Measurements from ENCODE around the gene RGS7BP. TPM values are rescaled to one million over a fixed set of nuclear protein-coding genes. Genes with fewer than 3 reads are reported as not detected.
A peak's percentile ranks its signal among the peaks of the same experiment; 100 is the strongest.

RGS7BP gene
- total and polyA plus RNA-seq, 2 donors (not counting 1 experiment from before 2014, with no cell fraction given), result under 0.01 to 0.20 TPM

DNA sequence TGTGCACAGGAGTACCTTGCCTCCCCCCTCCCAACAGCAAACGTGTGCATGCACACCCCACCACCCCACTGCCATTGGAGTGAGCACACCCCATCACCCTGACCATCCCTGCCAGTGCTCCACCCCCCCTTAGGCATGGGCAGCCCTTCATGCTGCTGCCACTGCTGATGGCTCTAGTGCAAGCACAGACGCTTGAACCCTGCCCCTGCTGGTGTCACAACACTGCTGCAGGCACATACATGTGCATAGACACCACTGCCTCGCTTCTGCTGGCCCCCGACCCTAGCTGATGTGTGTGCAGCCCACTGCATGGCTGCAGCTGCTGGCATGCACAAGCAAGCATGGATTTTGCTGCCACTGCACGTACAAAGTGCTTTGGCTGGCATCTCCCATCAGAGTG is 16.0 kb upstream of the RGS7BP start:
- H3K27me3 ChIP-seq (ENCODE audit: control insufficient read depth, insufficient read depth, low read length), result no peaks in the 10 kb centered on the region
- no peaks in the 10 kb centered on the region for H3K36me3 ChIP-seq (ENCODE audit: control insufficient read depth, insufficient read depth, low read length)
- DNase-seq (ENCODE audit: low read depth in 2 of 2), result no peak
- no peaks in the 10 kb centered on the region for H3K79me2 ChIP-seq (ENCODE audit: control insufficient read depth, insufficient read depth, low read length)
- no peaks in the 10 kb centered on the region for H4K20me1 ChIP-seq (ENCODE audit: control insufficient read depth, extremely low read depth, insufficient read depth, low read length)
- no peaks in the 10 kb centered on the region for H3K4me1 ChIP-seq (ENCODE audit: control insufficient read depth, extremely low read depth, insufficient read depth, low read length)
- H2AFZ ChIP-seq (ENCODE audit: low read length), result no peak overlapping the region
- no peaks in the 10 kb centered on the region for H3K9me3 ChIP-seq (ENCODE audit: control insufficient read depth, insufficient read depth, low read depth, low read length)
- no peak overlapping the region for H3K27ac ChIP-seq (ENCODE audit: insufficient read depth, low read length)
- TF ChIP-seq EZH2 (IDR thresholded peaks at IDR 0.05; ENCODE audit: low read length, missing control alignments), result no peak
- TF ChIP-seq, protein P1, sequence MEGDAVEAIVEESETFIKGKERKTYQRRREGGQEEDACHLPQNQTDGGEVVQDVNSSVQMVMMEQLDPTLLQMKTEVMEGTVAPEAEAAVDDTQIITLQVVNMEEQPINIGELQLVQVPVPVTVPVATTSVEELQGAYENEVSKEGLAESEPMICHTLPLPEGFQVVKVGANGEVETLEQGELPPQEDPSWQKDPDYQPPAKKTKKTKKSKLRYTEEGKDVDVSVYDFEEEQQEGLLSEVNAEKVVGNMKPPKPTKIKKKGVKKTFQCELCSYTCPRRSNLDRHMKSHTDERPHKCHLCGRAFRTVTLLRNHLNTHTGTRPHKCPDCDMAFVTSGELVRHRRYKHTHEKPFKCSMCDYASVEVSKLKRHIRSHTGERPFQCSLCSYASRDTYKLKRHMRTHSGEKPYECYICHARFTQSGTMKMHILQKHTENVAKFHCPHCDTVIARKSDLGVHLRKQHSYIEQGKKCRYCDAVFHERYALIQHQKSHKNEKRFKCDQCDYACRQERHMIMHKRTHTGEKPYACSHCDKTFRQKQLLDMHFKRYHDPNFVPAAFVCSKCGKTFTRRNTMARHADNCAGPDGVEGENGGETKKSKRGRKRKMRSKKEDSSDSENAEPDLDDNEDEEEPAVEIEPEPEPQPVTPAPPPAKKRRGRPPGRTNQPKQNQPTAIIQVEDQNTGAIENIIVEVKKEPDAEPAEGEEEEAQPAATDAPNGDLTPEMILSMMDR (conservative IDR thresholded peaks at IDR 0.05 in 1 of 2, IDR thresholded peaks at IDR 0.05 in 1 of 2; ENCODE audit: low read depth in 1 of 2, low read length in 2 of 2), result no peak
- no peak overlapping the region for H3K9ac ChIP-seq (ENCODE audit: insufficient read depth, low read length)
- H3K4me2 ChIP-seq (ENCODE audit: extremely low read depth, insufficient read depth, low read length), result no peak overlapping the region
- H3K4me3 ChIP-seq (replicated peaks in 1 of 4; ENCODE audit: control extremely low read depth in 1 of 4, insufficient read depth in 1 of 4, low read depth in 3 of 4, low read length in 4 of 4), result no peak overlapping the region

- no peaks in the 10 kb centered on the region for H3K36me3 ChIP-seq (ENCODE audit: control insufficient read depth, insufficient read depth, low read length)
- H3K4me3 ChIP-seq (replicated peaks in 1 of 4; ENCODE audit: control extremely low read depth in 1 of 4, insufficient read depth in 1 of 4, low read depth in 3 of 4, low read length in 4 of 4), result no peak overlapping the region
- H3K4me1 ChIP-seq (ENCODE audit: control insufficient read depth, extremely low read depth, insufficient read depth, low read length), result no peaks in the 10 kb centered on the region
- H3K9me3 ChIP-seq (ENCODE audit: control insufficient read depth, insufficient read depth, low read depth, low read length), result no peaks in the 10 kb centered on the region
- H3K79me2 ChIP-seq (ENCODE audit: control insufficient read depth, insufficient read depth, low read length), result no peaks in the 10 kb centered on the region
- H2AFZ ChIP-seq (ENCODE audit: low read length), result no peak overlapping the region
- no peak overlapping the region for H3K4me2 ChIP-seq (ENCODE audit: extremely low read depth, insufficient read depth, low read length)
- no peak overlapping the region for H3K9ac ChIP-seq (ENCODE audit: insufficient read depth, low read length)
- TF ChIP-seq, protein P1 (conservative IDR thresholded peaks at IDR 0.05 in 1 of 2, IDR thresholded peaks at IDR 0.05 in 1 of 2; ENCODE audit: low read depth in 1 of 2, low read length in 2 of 2), result no peak
- TF ChIP-seq EZH2 (IDR thresholded peaks at IDR 0.05; ENCODE audit: low read length, missing control alignments), result no peak
- peak in 1 of 2 donors; percentile 23 for DNase-seq (ENCODE audit: low read depth in 2 of 2)
- H3K27ac ChIP-seq (ENCODE audit: insufficient read depth, low read length), result no peak overlapping the region
- H3K27me3 ChIP-seq (ENCODE audit: control insufficient read depth, insufficient read depth, low read length), result no peaks in the 10 kb centered on the region
- H4K20me1 ChIP-seq (ENCODE audit: control insufficient read depth, extremely low read depth, insufficient read depth, low read length), result no peaks in the 10 kb centered on the region
Measured at GRCh38 chr5:64497386-64497785, 8.4 kb upstream of the RGS7BP start.

DNA sequence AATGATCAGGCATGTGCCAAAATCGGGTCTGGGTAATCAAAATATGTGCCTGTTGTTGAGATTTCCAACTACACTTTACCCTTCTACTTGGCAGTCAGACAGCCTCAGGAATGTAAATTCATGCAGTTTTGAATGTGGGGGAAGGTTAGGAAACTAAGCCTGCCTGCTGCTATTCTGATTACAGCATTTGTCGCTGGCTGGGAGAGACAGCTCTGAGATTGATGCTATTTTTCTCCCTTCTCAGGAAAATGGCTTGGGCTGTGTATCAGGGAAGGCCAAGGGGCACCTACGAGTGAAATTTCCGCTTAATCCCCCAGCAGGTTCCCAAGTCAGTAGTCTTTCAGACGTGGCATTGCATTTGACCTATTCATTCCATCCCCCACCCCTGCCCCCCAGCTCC is 3.6 kb upstream of the RGS7BP start:
- H3K9ac ChIP-seq (ENCODE audit: insufficient read depth, low read length), result no peak overlapping the region
- no peak for TF ChIP-seq EZH2 (IDR thresholded peaks at IDR 0.05; ENCODE audit: low read length, missing control alignments)
- TF ChIP-seq, protein P1 (conservative IDR thresholded peaks at IDR 0.05 in 1 of 2, IDR thresholded peaks at IDR 0.05 in 1 of 2; ENCODE audit: low read depth in 1 of 2, low read length in 2 of 2), result no peak

More for the DNA sequence above, 3.6 kb upstream of the RGS7BP start:
- Histone ChIP-seq H3K4me1 (ENCODE audit: control insufficient read depth, extremely low read depth, insufficient read depth, low read length) (peaks cover 2% of the 10 kb centered on the region), H2AFZ (ENCODE audit: low read length) (no peak overlapping the region), H3K27ac (ENCODE audit: insufficient read depth, low read length) (no peak overlapping the region), H3K27me3 (ENCODE audit: control insufficient read depth, insufficient read depth, low read length) (peaks cover 12% of the 10 kb centered on the region), H3K4me2 (ENCODE audit: extremely low read depth, insufficient read depth, low read length) (no peak overlapping the region), H3K9me3 (ENCODE audit: control insufficient read depth, insufficient read depth, low read depth, low read length) (no peaks in the 10 kb centered on the region), H3K79me2 (ENCODE audit: control insufficient read depth, insufficient read depth, low read length) (no peaks in the 10 kb centered on the region), H3K36me3 (ENCODE audit: control insufficient read depth, insufficient read depth, low read length) (no peaks in the 10 kb centered on the region), H3K4me3 (replicated peaks in 1 of 4; ENCODE audit: control extremely low read depth in 1 of 4, insufficient read depth in 1 of 4, low read depth in 3 of 4, low read length in 4 of 4) (no peak overlapping the region), H4K20me1 (ENCODE audit: control insufficient read depth, extremely low read depth, insufficient read depth, low read length) (no peaks in the 10 kb centered on the region)
- no peak for DNase-seq (ENCODE audit: low read depth in 2 of 2)

Measured in fibroblast of lung (primary cell).